T-cell (primary cell): Measurements from ENCODE around the gene CCDC92B. TPM values are rescaled to one million over a fixed set of nuclear protein-coding genes. Genes with fewer than 3 reads are reported as not detected.

ENCODE experiments used
- ATAC-seq, 4 experiments: fragments of 200-7000 bp in 3 of 4; fragments of 150-1000 bp in 1 of 4; cut with Tn5 transposase; replicated peaks in 1 of 4; 1 replicate in 3 of 4; 2 replicates in 1 of 4; pipeline ENCODE4 v1.10.0; 2021; ENCODE audit warnings: moderate library complexity in 3 of 4, mild to moderate bottlenecking in 2 of 4, moderate number of reproducible peaks in 1 of 4
- CTCF ChIA-PET, 2 donors: fragments of 300-600 bp; sonication (Branson Sonifier 250); formaldehyde crosslinking; loops; one replicate each; lab custom pipeline; 2022; ENCODE audit warnings: antibody characterized with exemption in 2 of 2; lab: Charles Lee
- POLR2A ChIA-PET, 2 donors: fragments of 300-600 bp; sonication (Branson Sonifier 250); formaldehyde crosslinking; loops; one replicate each; lab custom pipeline; 2022; ENCODE audit warnings: antibody characterized with exemption in 2 of 2; lab: Charles Lee
- DNase-seq, 35 experiments: peaks; one replicate each; pipeline versions ENCODE4 v3.0.0 to v3.0.0-alpha.2; 2013 to 2023
- H3K27ac ChIP-seq: one replicate; pipeline ENCODE4 v1.5.1; 2013; ENCODE audit warnings: low read length
- H3K27me3 ChIP-seq, 2 experiments: replicated peaks in 1 of 2; 1 replicate in 1 of 2; 2 replicates in 1 of 2; pipeline versions ENCODE4 v1.6.1 to v1.7.0; 2013; ENCODE audit warnings: low read length in 1 of 2, mixed read lengths in 1 of 2; ENCODE audit not compliant: control insufficient read depth in 2 of 2, insufficient read depth in 2 of 2; ENCODE audit errors: extremely low read depth in 1 of 2
- H3K36me3 ChIP-seq, 2 donors: 1 replicate in 1 of 2; 2 replicates in 1 of 2; pipeline versions ENCODE4 v1.6.1 to v1.7.0; 2013; ENCODE audit warnings: low read length in 1 of 2; ENCODE audit not compliant: control insufficient read depth in 2 of 2, insufficient read depth in 1 of 2; ENCODE audit errors: extremely low read depth in 1 of 2
- H3K4me1 ChIP-seq, 2 experiments: 1 replicate in 1 of 2; 2 replicates in 1 of 2; pipeline versions ENCODE4 v1.6.1 to v1.7.0; 2013; ENCODE audit warnings: low read length in 2 of 2, mixed read lengths in 1 of 2; ENCODE audit not compliant: insufficient read depth in 2 of 2, control insufficient read depth in 1 of 2; ENCODE audit errors: extremely low read depth in 1 of 2
- H3K4me3 ChIP-seq, 2 donors: 1 replicate in 1 of 2; 2 replicates in 1 of 2; pipeline versions ENCODE4 v1.5.1 to v1.7.0; 2013; ENCODE audit warnings: mild to moderate bottlenecking in 2 of 2, low read length in 1 of 2, moderate library complexity in 1 of 2; ENCODE audit not compliant: control insufficient read depth in 1 of 2; ENCODE audit errors: extremely low read depth in 1 of 2
- H3K9me3 ChIP-seq: 2 replicates; pipeline ENCODE4 v1.7.0; 2013
- H3K27ac Mint-ChIP-seq, 2 donors: one replicate each; pipeline ENCODE4 v1.8.0; 2020 to 2021; ENCODE audit warnings: mild to moderate bottlenecking in 2 of 2, mixed read lengths in 2 of 2
- H3K27me3 Mint-ChIP-seq, 2 donors: one replicate each; pipeline ENCODE4 v1.8.0; 2021 to 2022; ENCODE audit warnings: mixed read lengths in 2 of 2
- H3K36me3 Mint-ChIP-seq: one replicate; pipeline ENCODE4 v1.8.0; 2021; ENCODE audit warnings: mixed read lengths
- H3K4me1 Mint-ChIP-seq, 3 donors: one replicate each; pipeline ENCODE4 v1.8.0; 2020 to 2022; ENCODE audit warnings: mixed read lengths in 3 of 3, mild to moderate bottlenecking in 1 of 3
- H3K4me3 Mint-ChIP-seq, 3 donors: one replicate each; pipeline ENCODE4 v1.8.0; 2020 to 2022; ENCODE audit warnings: mild to moderate bottlenecking in 3 of 3, mixed read lengths in 3 of 3, moderate library complexity in 3 of 3
- H3K9me3 Mint-ChIP-seq, 3 donors: one replicate each; pipeline ENCODE4 v1.8.0; 2020 to 2022; ENCODE audit warnings: mixed read lengths in 3 of 3
- WGBS: methylation state at CpG from one replicate; pipeline ENCODE4 v1.1.5; 2013; ENCODE audit warnings: missing lambda C conversion rate; ENCODE audit not compliant: insufficient coverage; 5-methylcytosine and 5-hydroxymethylcytosine counted together
- total RNA-seq, 35 experiments: library from RNA in 6 of 35; stranded (reverse) in 6 of 35; fragments of 120-200 nt in 1 of 35; gene quantifications; one replicate each; pipeline versions ENCODE4 v1.2.1 to v1.2.4 and lab custom pipeline; 2013 to 2026

The CCDC92B gene
- total RNA-seq, 5 donors from 2014 or later (not counting 1 experiment from before 2014, with no cell fraction given): 0.13 to 0.53 (median 0.27) TPM; not detected in 1

DNA sequence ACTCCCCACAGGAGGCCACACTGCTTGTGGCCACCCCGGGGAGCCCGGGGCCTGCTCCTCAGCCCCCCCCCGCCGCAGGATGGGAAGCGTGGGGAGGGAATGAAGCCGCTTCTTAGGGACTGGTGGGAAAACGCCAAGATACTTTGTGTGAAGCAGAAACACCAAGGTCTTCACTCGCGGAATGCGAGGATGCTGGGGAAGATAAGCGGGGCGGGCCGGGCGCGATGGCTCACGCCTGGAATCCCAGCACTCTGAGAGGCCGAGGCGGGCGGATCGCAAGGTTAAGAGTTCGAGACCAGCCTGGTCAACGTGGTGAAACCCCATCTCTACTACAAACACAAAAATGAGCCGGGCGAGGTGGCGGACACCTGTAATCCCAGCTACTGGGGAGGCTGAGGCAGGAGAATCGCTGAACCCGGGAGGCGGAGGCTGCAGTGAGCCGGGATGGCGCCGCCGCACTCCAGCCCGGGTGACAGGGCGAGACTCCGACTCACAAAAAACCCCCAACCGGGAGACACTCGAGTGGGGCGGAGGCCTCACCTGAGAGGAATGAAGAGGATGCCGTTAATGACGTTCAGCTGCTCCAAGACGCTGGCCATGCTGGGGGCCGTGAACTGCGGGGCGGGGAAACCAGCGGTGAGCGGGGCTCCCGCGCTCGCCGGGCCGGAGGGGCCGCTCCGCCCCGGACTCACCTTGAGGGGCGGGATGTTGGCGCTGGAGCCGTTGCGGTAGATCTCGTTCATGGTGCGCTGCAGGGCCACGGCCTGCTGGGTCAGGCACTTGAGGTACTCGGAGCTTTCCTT, 58.2 kb downstream of the CCDC92B start:
- no peak overlapping the region for H3K27ac Mint-ChIP-seq
- no peaks in the 10 kb centered on the region for H3K36me3 Mint-ChIP-seq
- Histone ChIP-seq H3K36me3 (peaks cover 18 to 37% of the 10 kb centered on the region in 2 donors), H3K27me3 (no peaks in the 10 kb centered on the region), H3K4me1 (peaks cover 0 to 49% of the 10 kb centered on the region in 2 experiments), H3K27ac (no peak overlapping the region), H3K9me3 (no peaks in the 10 kb centered on the region), H3K4me3 (no peak overlapping the region)
- peak in 1 of 35 experiments; percentile 23 for DNase-seq
- no peaks in the 10 kb centered on the region for H3K27me3 Mint-ChIP-seq
- 98% methylated on average over 34 of the region's 62 CpGs for WGBS
- no peak overlapping the region for H3K4me3 Mint-ChIP-seq
- CTCF ChIA-PET: no interaction called here
- no peaks in the 10 kb centered on the region for H3K9me3 Mint-ChIP-seq
- POLR2A ChIA-PET: no interaction called here
- peaks cover 5 to 14% (median 13%) of the 10 kb centered on the region in 3 donors for H3K4me1 Mint-ChIP-seq
- no peak for ATAC-seq

DNA sequence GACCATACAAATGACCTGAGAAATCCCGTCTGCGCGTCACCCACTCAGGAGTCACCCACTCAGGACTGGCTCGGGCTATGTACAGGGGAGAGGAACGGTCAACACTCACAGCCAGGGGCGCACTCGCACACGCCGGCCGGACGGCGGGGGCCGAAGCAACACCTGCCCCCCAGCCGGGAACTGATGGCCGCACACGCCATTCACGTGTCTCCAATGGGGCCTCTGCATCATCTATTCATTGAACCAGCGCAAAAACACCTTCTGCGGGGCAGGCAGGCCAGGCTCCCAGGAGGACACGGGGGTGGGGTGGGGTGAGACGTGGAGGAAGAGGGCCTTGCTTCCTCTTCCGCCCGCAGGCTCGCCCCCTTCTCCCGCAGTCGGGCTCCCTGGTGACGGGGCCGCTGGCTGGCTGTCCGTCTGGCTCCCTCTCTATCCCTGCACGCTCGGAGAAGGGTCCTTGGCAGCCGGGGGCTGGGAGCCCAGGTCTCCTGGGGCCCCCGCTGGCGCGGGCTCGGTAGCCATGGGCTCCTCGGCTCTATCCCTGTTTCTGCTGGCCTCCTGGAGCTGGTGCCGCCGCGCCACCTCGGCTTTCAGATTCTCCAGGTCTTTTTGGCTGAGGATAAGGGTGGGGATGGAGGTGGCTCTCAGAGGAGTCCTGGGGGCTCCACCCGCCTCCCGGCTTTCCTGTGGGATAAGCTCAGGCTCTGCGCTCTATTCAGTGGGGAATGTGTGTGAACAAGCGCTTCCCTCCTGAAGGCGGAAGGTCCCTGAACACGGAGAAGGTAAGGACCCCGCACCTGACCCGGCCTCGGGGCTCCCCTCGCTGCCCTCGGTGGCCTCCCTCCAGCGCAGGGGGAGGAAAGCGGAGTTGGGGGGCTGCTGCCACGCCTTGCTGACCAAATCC, 59.0 kb downstream of the CCDC92B start:
- WGBS: 95% methylated on average over 28 of the region's 55 CpGs
- Mint-ChIP-seq H3K4me3 (no peak overlapping the region), H3K27me3 (no peaks in the 10 kb centered on the region), H3K36me3 (no peaks in the 10 kb centered on the region), H3K9me3 (no peaks in the 10 kb centered on the region), H3K27ac (no peak overlapping the region), H3K4me1 (peaks cover 5 to 14% (median 13%) of the 10 kb centered on the region in 3 donors)
- Histone ChIP-seq H3K9me3 (no peaks in the 10 kb centered on the region), H3K4me1 (peaks cover 0 to 49% of the 10 kb centered on the region in 2 experiments), H3K27ac (no peak overlapping the region), H3K27me3 (no peaks in the 10 kb centered on the region), H3K36me3 (peaks cover 14 to 30% of the 10 kb centered on the region in 2 donors), H3K4me3 (no peak overlapping the region)
- DNase-seq: peak in 1 of 35 experiments; percentile 24
- CTCF ChIA-PET: no interaction called here
- POLR2A ChIA-PET: no interaction called here
- no peak for ATAC-seq

DNA sequence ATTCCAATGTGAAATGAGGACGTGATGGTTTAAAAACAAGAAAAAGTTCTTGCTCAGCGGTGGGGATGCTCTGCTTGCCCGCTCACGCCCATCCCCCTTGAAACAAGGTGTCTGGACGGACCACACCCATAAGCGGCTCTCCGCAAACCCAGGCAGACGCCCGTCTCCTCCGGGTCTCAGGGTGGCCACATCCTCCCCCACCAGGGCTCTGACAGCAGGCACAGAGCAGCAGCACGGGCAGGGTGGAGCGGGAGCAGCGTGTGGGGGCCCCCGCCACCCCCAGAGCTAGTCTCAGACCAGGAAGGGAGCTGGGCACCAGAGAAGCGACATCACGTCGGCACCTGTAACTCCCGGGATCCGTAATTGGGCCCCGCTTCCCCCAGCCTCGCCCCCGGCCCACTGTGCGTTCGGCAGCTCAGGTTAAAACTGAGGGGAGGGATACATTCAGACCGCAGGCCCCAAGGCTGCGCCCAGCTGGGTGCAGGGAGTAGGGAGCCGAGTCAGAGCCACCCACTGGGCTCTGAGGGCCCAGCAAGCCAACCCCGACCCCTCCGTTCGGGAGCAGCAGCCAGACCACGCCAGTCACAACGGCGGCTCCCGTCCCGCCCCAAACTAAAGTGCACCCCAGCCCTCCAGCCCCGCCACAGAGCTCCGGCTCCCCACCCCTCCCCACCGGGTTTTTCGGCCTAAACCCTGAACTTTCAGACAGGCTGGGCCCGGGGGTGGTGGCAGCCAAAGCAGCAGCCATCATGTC, 59.9 kb downstream of the CCDC92B start:
- POLR2A ChIA-PET: no interaction called here
- H3K36me3 Mint-ChIP-seq: no peaks in the 10 kb centered on the region
- H3K27ac ChIP-seq: no peak overlapping the region

DNA sequence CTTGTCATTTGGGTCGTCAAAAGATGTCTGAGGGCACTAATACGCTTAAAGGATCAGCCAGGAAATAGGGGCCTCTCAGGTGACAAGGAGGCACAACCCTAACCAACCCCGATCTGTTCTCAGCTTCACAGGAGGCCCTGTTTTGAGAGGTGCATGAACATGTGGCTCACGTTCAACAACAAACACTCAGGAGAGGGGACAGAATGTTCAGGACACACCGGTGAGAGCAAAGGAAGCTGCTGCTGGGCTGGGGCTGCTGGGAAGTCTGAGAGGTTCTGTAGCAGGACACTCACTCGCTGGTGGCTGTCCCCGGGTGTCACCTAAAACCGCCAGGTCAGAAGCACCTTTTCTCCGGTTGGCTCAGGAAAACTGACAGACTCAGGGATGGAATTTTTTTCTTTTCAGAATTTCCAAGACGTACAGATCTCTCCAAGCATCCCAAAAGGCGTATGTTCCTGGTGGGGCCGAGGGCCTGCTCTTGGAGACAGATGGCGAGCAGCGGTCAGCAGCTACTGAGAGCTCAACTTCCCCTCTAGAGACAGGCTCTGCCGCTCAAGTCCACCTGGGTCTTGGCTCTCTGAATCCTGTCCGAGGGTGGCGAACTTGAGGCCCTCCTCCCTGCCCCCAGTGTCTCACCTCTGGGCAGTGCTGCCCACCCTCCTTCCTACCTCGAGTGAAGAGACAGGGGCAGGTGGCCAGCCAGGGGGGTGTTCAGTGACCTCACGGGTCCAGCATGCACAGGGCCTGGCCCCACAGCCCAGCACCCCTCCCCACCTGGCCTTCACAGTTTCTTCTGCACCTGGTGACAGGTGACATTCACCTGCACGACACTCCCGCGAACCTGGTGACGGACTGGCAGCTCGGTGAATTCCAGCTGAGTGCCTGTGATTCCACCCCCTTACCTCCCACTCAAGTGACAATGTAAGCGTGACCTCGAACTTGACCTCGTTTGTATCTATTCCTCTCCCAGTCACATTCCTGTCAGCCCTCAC, 60.8 kb downstream of the CCDC92B start:
- Histone ChIP-seq H3K9me3 (no peaks in the 10 kb centered on the region), H3K36me3 (peaks cover 6 to 27% of the 10 kb centered on the region in 2 donors), H3K27me3 (no peaks in the 10 kb centered on the region), H3K4me3 (peak overlapping the region in 1 of 2 donors; percentile 10), H3K4me1 (peaks cover 0 to 39% of the 10 kb centered on the region in 2 experiments), H3K27ac (no peak overlapping the region)
- ATAC-seq (peak in 1 of 4 experiments; percentile 18), DNase-seq (peak in 3 of 35 experiments; percentile 12 to 47 (median 26))
- ChIA-PET CTCF (interaction anchor here in 1 of 2 donors (0.6 kb wide), 1 partner anchor 1737 kb away, joined by 3 read pairs; no protein-coding TSS in a partner anchor), POLR2A (no interaction called here)
- H3K9me3 Mint-ChIP-seq: no peaks in the 10 kb centered on the region
- no peaks in the 10 kb centered on the region for H3K27me3 Mint-ChIP-seq
- H3K4me3 Mint-ChIP-seq: peak overlapping the region in 1 of 3 donors; percentile 3
- H3K27ac Mint-ChIP-seq: peak overlapping the region; percentile 75 to 82
- H3K4me1 Mint-ChIP-seq: peaks cover 5 to 14% (median 13%) of the 10 kb centered on the region in 3 donors
- WGBS: 72% methylated on average over 17 of the region's 27 CpGs
- H3K36me3 Mint-ChIP-seq: peaks cover 2% of the 10 kb centered on the region

More for the DNA sequence above, 59.9 kb downstream of the CCDC92B start:
- no peaks in the 10 kb centered on the region for H3K9me3 Mint-ChIP-seq
- H3K27me3 Mint-ChIP-seq: no peaks in the 10 kb centered on the region
- peaks cover 0 to 46% of the 10 kb centered on the region in 2 experiments for H3K4me1 ChIP-seq
- ATAC-seq (peak; percentile 17 to 62 (median 32)), DNase-seq (peak in 21 of 35 experiments; percentile 12 to 65 (median 34))
- H3K27me3 ChIP-seq: no peaks in the 10 kb centered on the region
- H3K9me3 ChIP-seq: no peaks in the 10 kb centered on the region
- CTCF ChIA-PET: no interaction called here
- H3K36me3 ChIP-seq: peaks cover 8 to 22% of the 10 kb centered on the region in 2 donors
- peak overlapping the region in 1 of 3 donors; percentile 3 for H3K4me3 Mint-ChIP-seq
- 67% methylated on average over 34 of the region's 40 CpGs for WGBS
- peak overlapping the region in 1 of 2 donors; percentile 10 for H3K4me3 ChIP-seq
- peak overlapping the region; percentile 23 to 82 for H3K27ac Mint-ChIP-seq
- H3K4me1 Mint-ChIP-seq: peaks cover 5 to 14% (median 13%) of the 10 kb centered on the region in 3 donors

DNA sequence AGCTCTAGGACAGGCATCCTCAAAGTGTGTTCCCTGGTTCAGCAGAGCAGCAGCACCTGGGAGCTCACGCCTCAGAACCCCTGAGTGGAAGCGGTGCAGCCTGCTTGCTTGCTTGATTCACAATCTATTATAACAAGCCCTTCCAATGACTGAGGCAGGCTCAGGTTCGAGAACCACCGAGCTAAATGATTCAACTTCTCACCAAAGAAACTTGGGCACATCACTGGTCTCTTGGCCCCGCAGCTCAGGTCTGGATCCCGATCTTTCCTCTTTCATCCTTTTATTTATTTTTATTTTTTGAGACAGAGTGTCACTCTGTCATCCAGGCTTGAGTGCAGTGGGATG, 62.4 kb downstream of the CCDC92B start:
- Mint-ChIP-seq H3K27ac (peak overlapping the region; percentile 39 to 80), H3K4me3 (no peak overlapping the region), H3K9me3 (no peaks in the 10 kb centered on the region), H3K36me3 (peaks cover 14% of the 10 kb centered on the region), H3K27me3 (no peaks in the 10 kb centered on the region), H3K4me1 (peaks cover 5 to 14% (median 13%) of the 10 kb centered on the region in 3 donors)
- no peak overlapping the region for H3K27ac ChIP-seq
- ChIA-PET CTCF (no interaction called here), POLR2A (no interaction called here)
- H3K4me3 ChIP-seq: no peak overlapping the region
- H3K36me3 ChIP-seq: peaks cover 6 to 36% of the 10 kb centered on the region in 2 donors
- no peaks in the 10 kb centered on the region for H3K9me3 ChIP-seq
- ATAC-seq (no peak), DNase-seq (peak in 1 of 35 experiments; percentile 14)
- 91% methylated on average over 4 of the region's 6 CpGs for WGBS
- no peaks in the 10 kb centered on the region for H3K27me3 ChIP-seq
- H3K4me1 ChIP-seq: peaks cover 0 to 32% of the 10 kb centered on the region in 2 experiments
